ENCODE data around the gene TNIK.

Gene TNIK

DNA sequence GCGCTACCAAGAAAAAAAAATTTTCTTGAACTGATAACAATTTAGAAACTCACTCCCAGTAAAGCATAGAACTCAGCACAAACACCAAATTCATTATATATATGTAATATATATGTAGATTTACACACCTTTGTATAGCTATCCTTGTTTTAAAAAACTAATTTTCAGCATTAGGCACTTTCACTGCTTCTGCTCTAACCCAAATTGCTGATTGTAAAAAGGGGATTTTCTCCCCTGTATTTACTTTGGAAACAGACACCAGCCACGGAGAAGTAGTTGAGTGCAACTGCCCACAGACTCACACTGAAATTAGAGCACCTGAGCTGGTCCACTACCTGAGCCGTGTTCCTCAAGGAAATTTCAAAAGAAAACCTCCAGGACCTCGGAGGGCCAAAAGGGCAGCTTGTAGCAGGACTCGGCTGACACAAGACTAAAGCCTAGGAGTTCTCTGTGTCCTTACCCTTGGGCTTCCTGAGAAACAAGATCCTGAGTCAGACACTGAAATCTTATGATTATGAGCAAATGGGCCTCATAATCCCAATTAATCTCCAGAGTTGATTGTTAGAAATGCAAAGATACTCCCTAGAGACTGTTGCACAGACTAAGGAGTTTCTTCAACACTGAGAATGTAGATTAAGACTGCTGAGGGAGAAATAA is 106.0 kb downstream of the TNIK start:
- Histone ChIP-seq H3K36me3 (ENCODE audit: insufficient read depth, insufficient read length, low read length) (no peaks in the 10 kb centered on the region), H3K4me1 (ENCODE audit: insufficient read depth, insufficient read length) (no peaks in the 10 kb centered on the region), H3K4me3 (ENCODE audit: insufficient read length, low read depth) (no peak overlapping the region), H3K27me3 (ENCODE audit: insufficient read depth, insufficient read length) (no peaks in the 10 kb centered on the region), H3K9ac (ENCODE audit: insufficient read length, low read depth) (no peak overlapping the region), H3K9me3 (ENCODE audit: insufficient read depth, low read length) (no peaks in the 10 kb centered on the region)
- no peak for DNase-seq (ENCODE audit: low read depth, low spot score)
- no peak for TF ChIP-seq SUZ12 (IDR thresholded peaks at IDR 0.05; ENCODE audit: extremely low read depth, insufficient read depth, insufficient read length)
- TF ChIP-seq YY1 (IDR thresholded peaks at IDR 0.05; ENCODE audit: insufficient read depth, insufficient read length): no peak
- TF ChIP-seq ZNF274 (IDR thresholded peaks at IDR 0.05; ENCODE audit: low read depth, low read length): no peak

DNA sequence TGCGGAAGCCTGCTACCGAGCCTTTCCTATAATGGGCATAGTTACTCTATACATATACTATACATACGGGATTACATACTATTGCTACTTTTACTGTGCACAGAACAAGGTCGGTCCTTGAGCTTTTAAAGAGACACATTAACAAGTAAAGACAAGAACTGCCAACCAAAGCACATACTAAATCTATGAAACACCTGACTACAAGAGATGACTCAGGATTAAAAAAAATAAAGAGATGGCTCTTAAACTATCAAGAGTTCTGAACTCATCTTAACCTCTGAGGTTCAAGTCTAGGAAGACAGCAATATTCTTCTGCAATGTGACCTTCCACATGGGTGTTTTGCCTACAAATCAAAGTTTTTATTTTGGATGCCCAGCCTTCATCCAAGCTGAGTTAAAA is 106.8 kb downstream of the TNIK start:
- Histone ChIP-seq H3K9me3 (ENCODE audit: insufficient read depth, low read length) (no peaks in the 10 kb centered on the region), H3K9ac (ENCODE audit: insufficient read length, low read depth) (no peak overlapping the region), H3K36me3 (ENCODE audit: insufficient read depth, insufficient read length, low read length) (no peaks in the 10 kb centered on the region), H3K4me3 (ENCODE audit: insufficient read length, low read depth) (no peak overlapping the region), H3K4me1 (ENCODE audit: insufficient read depth, insufficient read length) (no peaks in the 10 kb centered on the region), H3K27me3 (ENCODE audit: insufficient read depth, insufficient read length) (no peaks in the 10 kb centered on the region)
- no peak for TF ChIP-seq SUZ12 (IDR thresholded peaks at IDR 0.05; ENCODE audit: extremely low read depth, insufficient read depth, insufficient read length)
- no peak for TF ChIP-seq ZNF274 (IDR thresholded peaks at IDR 0.05; ENCODE audit: low read depth, low read length)
- no peak for TF ChIP-seq YY1 (IDR thresholded peaks at IDR 0.05; ENCODE audit: insufficient read depth, insufficient read length)
- DNase-seq (ENCODE audit: low read depth, low spot score): no peak

DNA sequence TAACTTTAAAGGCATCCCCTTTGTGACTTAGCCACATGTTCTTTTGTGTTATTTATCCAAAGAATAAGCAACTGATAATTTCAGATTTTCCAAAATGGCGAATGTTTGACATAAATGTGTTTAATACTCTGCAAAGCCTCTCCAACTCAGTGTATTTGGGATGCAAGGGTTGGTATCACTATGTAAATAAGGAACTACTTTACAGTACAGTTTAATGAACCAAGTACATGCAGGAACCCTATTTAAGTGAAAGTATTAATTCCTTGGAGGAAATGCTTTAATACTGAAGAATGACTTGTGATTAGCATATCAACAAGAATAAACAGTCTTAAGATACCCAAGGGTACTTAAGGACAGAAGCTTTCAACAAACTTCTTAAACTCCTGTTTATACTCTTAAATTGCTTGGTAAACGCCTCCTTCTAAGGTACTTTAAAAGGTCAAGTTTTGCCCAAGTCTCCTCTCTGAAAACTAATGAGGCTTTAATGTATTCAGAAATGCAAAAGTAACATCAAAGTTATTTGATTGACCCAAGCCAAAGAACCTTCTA is 107.7 kb downstream of the TNIK start:
- Histone ChIP-seq H3K9me3 (ENCODE audit: insufficient read depth, low read length) (no peaks in the 10 kb centered on the region), H3K27me3 (ENCODE audit: insufficient read depth, insufficient read length) (no peaks in the 10 kb centered on the region), H3K4me3 (ENCODE audit: insufficient read length, low read depth) (no peak overlapping the region), H3K36me3 (ENCODE audit: insufficient read depth, insufficient read length, low read length) (no peaks in the 10 kb centered on the region), H3K9ac (ENCODE audit: insufficient read length, low read depth) (no peak overlapping the region), H3K4me1 (ENCODE audit: insufficient read depth, insufficient read length) (no peaks in the 10 kb centered on the region)
- no peak for DNase-seq (ENCODE audit: low read depth, low spot score)
- TF ChIP-seq YY1 (IDR thresholded peaks at IDR 0.05; ENCODE audit: insufficient read depth, insufficient read length) (no peak), ZNF274 (IDR thresholded peaks at IDR 0.05; ENCODE audit: low read depth, low read length) (no peak), SUZ12 (IDR thresholded peaks at IDR 0.05; ENCODE audit: extremely low read depth, insufficient read depth, insufficient read length) (no peak)

DNA sequence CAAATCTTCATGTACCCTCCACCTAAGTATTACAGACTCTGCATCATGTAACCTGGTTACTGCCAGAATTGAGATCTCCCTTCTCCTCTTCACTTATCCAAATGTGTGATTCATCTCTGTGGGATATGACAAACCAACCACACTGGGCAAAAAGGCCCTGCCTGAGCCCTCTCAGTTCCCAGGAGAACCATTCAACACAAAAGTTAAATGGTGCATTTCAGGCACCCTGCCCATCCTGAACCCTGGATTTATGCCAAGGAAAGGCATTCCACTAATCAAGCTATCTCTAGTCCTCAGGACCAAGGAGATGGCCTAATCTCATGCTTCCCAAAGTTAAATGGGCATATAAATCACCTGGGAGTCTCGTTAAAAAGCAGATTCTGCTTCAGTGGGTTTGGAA is 108.5 kb downstream of the TNIK start:
- Histone ChIP-seq H3K36me3 (ENCODE audit: insufficient read depth, insufficient read length, low read length) (no peaks in the 10 kb centered on the region), H3K4me3 (ENCODE audit: insufficient read length, low read depth) (no peak overlapping the region), H3K9ac (ENCODE audit: insufficient read length, low read depth) (no peak overlapping the region), H3K27me3 (ENCODE audit: insufficient read depth, insufficient read length) (no peaks in the 10 kb centered on the region), H3K4me1 (ENCODE audit: insufficient read depth, insufficient read length) (no peaks in the 10 kb centered on the region), H3K9me3 (ENCODE audit: insufficient read depth, low read length) (no peaks in the 10 kb centered on the region)
- TF ChIP-seq ZNF274 (IDR thresholded peaks at IDR 0.05; ENCODE audit: low read depth, low read length) (no peak), YY1 (IDR thresholded peaks at IDR 0.05; ENCODE audit: insufficient read depth, insufficient read length) (no peak), SUZ12 (IDR thresholded peaks at IDR 0.05; ENCODE audit: extremely low read depth, insufficient read depth, insufficient read length) (no peak)
- no peak for DNase-seq (ENCODE audit: low read depth, low spot score)

GRCh38 chr3:171350364-171350763 is 109.8 kb downstream of the TNIK start:
- TF ChIP-seq YY1 (IDR thresholded peaks at IDR 0.05; ENCODE audit: insufficient read depth, insufficient read length): no peak
- no peak for TF ChIP-seq ZNF274 (IDR thresholded peaks at IDR 0.05; ENCODE audit: low read depth, low read length)
- TF ChIP-seq SUZ12 (IDR thresholded peaks at IDR 0.05; ENCODE audit: extremely low read depth, insufficient read depth, insufficient read length): no peak
- Histone ChIP-seq H3K4me3 (ENCODE audit: insufficient read length, low read depth) (no peak overlapping the region), H3K9me3 (ENCODE audit: insufficient read depth, low read length) (no peaks in the 10 kb centered on the region), H3K4me1 (ENCODE audit: insufficient read depth, insufficient read length) (no peaks in the 10 kb centered on the region), H3K36me3 (ENCODE audit: insufficient read depth, insufficient read length, low read length) (no peaks in the 10 kb centered on the region), H3K9ac (ENCODE audit: insufficient read length, low read depth) (no peak overlapping the region), H3K27me3 (ENCODE audit: insufficient read depth, insufficient read length) (no peaks in the 10 kb centered on the region)
- DNase-seq (ENCODE audit: low read depth, low spot score): no peak

DNA sequence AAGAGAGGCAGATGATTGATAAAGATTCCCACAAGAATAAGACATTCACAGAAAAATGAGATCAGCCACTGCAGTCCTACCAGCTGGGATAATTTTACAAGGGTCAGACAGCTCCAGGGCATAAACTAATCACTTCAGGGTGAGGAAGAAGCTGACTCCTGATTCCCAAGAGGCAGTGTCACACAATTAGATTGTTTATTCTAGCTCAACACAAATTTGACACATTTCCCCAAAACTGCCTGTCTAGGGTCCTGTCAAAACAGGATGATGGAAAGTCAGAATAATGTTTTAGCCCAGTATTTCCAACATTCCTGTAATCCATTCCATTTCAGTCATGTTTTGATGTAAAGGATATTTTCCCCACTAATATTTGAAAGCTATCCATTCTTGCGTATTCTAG is 110.8 kb downstream of the TNIK start:
- H3K4me1 ChIP-seq (ENCODE audit: insufficient read depth, insufficient read length): no peaks in the 10 kb centered on the region

DNA sequence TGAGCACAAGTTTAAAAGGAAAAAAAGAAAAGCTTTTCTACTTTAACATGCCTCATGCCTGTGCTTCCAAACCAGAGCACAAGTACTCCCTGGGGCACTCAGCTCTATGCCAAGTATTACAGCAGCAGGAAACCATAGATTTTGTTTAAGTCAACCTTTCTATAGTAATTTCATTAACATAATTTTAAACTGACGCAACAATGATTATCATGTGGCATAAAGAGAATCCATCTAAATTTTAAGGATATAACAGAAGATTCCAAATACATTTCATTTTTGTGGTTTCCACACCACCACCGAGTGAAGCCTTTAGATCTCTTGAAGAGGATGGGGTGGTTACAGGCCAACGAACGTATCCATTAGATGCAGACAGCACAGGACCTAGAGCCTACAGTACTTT is 112.1 kb downstream of the TNIK start:
- no peaks in the 10 kb centered on the region for H3K27me3 ChIP-seq (ENCODE audit: insufficient read depth, insufficient read length)
- no peaks in the 10 kb centered on the region for H3K4me1 ChIP-seq (ENCODE audit: insufficient read depth, insufficient read length)
- DNase-seq (ENCODE audit: low read depth, low spot score): no peak
- TF ChIP-seq YY1 (IDR thresholded peaks at IDR 0.05; ENCODE audit: insufficient read depth, insufficient read length) (no peak), ZNF274 (IDR thresholded peaks at IDR 0.05; ENCODE audit: low read depth, low read length) (no peak), SUZ12 (IDR thresholded peaks at IDR 0.05; ENCODE audit: extremely low read depth, insufficient read depth, insufficient read length) (no peak)
- H3K4me3 ChIP-seq (ENCODE audit: insufficient read length, low read depth): no peak overlapping the region
- H3K36me3 ChIP-seq (ENCODE audit: insufficient read depth, insufficient read length, low read length): no peaks in the 10 kb centered on the region
- H3K9ac ChIP-seq (ENCODE audit: insufficient read length, low read depth): no peak overlapping the region
- no peaks in the 10 kb centered on the region for H3K9me3 ChIP-seq (ENCODE audit: insufficient read depth, low read length)

More for the DNA sequence above, 110.8 kb downstream of the TNIK start:
- H3K9ac ChIP-seq (ENCODE audit: insufficient read length, low read depth): no peak overlapping the region
- DNase-seq (ENCODE audit: low read depth, low spot score): no peak
- no peaks in the 10 kb centered on the region for H3K9me3 ChIP-seq (ENCODE audit: insufficient read depth, low read length)
- no peaks in the 10 kb centered on the region for H3K36me3 ChIP-seq (ENCODE audit: insufficient read depth, insufficient read length, low read length)
- TF ChIP-seq ZNF274 (IDR thresholded peaks at IDR 0.05; ENCODE audit: low read depth, low read length) (no peak), YY1 (IDR thresholded peaks at IDR 0.05; ENCODE audit: insufficient read depth, insufficient read length) (no peak), SUZ12 (IDR thresholded peaks at IDR 0.05; ENCODE audit: extremely low read depth, insufficient read depth, insufficient read length) (no peak)
- no peaks in the 10 kb centered on the region for H3K27me3 ChIP-seq (ENCODE audit: insufficient read depth, insufficient read length)
- no peak overlapping the region for H3K4me3 ChIP-seq (ENCODE audit: insufficient read length, low read depth)
